PC-9 (cell line): ENCODE results near the gene LRP1-AS. TPM values are rescaled to one million over a fixed set of nuclear protein-coding genes. Genes with fewer than 3 reads are reported as not detected.

Source experiments
- BruUV-seq: library from RNA; stranded (reverse); fragments of 400-500 nt; replicated peaks from 2 replicates; lab custom pipeline; 2021; lab: Mats Ljungman, UMichigan
- CTCF ChIA-PET: fragments of 300-600 bp; sonication (Branson Sonifier 250); formaldehyde crosslinking; loops from one replicate; lab custom pipeline; 2022; ENCODE audit warnings: antibody characterized with exemption; lab: Charles Lee
- POLR2A ChIA-PET: fragments of 300-600 bp; sonication (Branson Sonifier 250); formaldehyde crosslinking; loops from one replicate; lab custom pipeline; 2022; ENCODE audit warnings: antibody characterized with exemption; ENCODE audit not compliant: unreplicated experiment; lab: Charles Lee
- DNase-seq, 2 experiments: peaks; one replicate each; pipeline versions ENCODE4 v3.0.0 to v3.0.0-alpha.2; 2015 to 2022; ENCODE audit warnings: mixed read lengths in 1 of 2
- H2AFZ ChIP-seq: fragments of 200-600 bp; sonication (generic); 2 replicates; pipeline ENCODE4 v1.8.1; 2017; ENCODE audit warnings: antibody characterized with exemption
- H3F3A ChIP-seq: fragments of 200-600 bp; sonication (generic); 2 replicates; pipeline ENCODE4 v1.8.1; 2017; ENCODE audit warnings: antibody characterized with exemption, mild to moderate bottlenecking, low read depth; ENCODE audit not compliant: insufficient read depth
- H3K27ac ChIP-seq: fragments of 200-600 bp; sonication (generic); 2 replicates; pipeline ENCODE4 v1.6.1; 2016; ENCODE audit warnings: mixed run types
- H3K27me3 ChIP-seq: fragments of 200-600 bp; sonication (generic); 2 replicates; pipeline ENCODE4 v1.6.1; 2016; ENCODE audit warnings: low read depth, mixed run types; ENCODE audit not compliant: insufficient read depth
- H3K36me3 ChIP-seq: fragments of 200-600 bp; sonication (generic); 2 replicates; pipeline ENCODE4 v1.6.1; 2016; ENCODE audit warnings: low read depth, mixed run types
- H3K4me1 ChIP-seq: fragments of 200-600 bp; sonication (generic); replicated peaks from 2 replicates; pipeline ENCODE4 v1.6.1; 2016; ENCODE audit warnings: mixed run types; ENCODE audit not compliant: insufficient read depth
- H3K4me2 ChIP-seq: fragments of 200-600 bp; sonication (generic); 2 replicates; pipeline ENCODE4 v1.6.1; 2017; ENCODE audit warnings: mixed run types
- H3K4me3 ChIP-seq: fragments of 200-600 bp; sonication (generic); 2 replicates; pipeline ENCODE4 v1.6.1; 2016; ENCODE audit warnings: mixed run types
- H3K79me2 ChIP-seq: fragments of 200-600 bp; sonication (generic); 2 replicates; pipeline ENCODE4 v1.6.1; 2017; ENCODE audit warnings: low read depth, mixed run types
- H3K9me2 ChIP-seq: fragments of 200-600 bp; sonication (generic); 2 replicates; pipeline ENCODE4 v1.8.1; 2017; ENCODE audit warnings: mild to moderate bottlenecking; ENCODE audit not compliant: insufficient read depth
- H3K9me3 ChIP-seq: fragments of 200-600 bp; sonication (generic); 2 replicates; pipeline ENCODE4 v1.8.1; 2016; ENCODE audit warnings: low read depth; ENCODE audit not compliant: insufficient read depth
- H4K20me1 ChIP-seq: fragments of 200-600 bp; sonication (generic); 2 replicates; pipeline ENCODE4 v1.8.1; 2017; ENCODE audit not compliant: insufficient read depth
- EZH2 ChIP-seq: fragments of 200-600 bp; sonication (generic); IDR thresholded peaks from 2 replicates; pipeline ENCODE4 v1.8.0; 2017; ENCODE audit warnings: antibody characterized with exemption, low read depth
- intact Hi-C: fragments of 100-400 bp; cut with micrococcal nuclease; formaldehyde crosslinking; loops from one replicate; pipeline ENCODE4 v1.10.0; 2022; ENCODE audit not compliant: unreplicated experiment
- total RNA-seq: library from RNA; stranded (reverse); gene quantifications from 2 replicates; pipeline ENCODE4 v1.2.3, GENCODE V29; 2021
- TF ChIP-seq, protein P1 (sequence below): fragments of 200-600 bp; sonication (generic); conservative IDR thresholded peaks from 2 replicates; pipeline ENCODE4 v1.6.1; 2017; ENCODE audit warnings: mixed run types, antibody characterized with exemption, mild to moderate bottlenecking, moderate library complexity

LRP1-AS gene
- total RNA-seq, 1 experiment from 2014 or later: not detected

DNA sequence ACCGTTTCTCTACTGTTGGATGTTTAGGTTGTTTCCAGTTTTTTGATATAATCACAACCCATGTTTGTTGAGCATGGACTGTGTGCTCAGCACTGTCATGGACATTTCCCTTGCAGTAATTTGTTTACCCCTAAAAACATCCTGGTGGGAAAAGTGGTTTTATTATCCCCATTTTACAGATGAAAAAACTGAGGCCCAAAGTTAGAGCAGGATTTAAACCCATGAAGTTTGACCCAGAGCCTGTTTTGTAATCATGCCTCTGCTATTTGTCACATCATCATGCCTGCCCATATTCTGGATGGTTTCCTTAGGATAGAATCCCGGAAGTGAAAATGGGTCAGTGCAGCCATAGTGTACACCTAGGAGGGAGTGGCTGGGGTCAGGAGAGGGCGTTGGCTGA, 17.0 kb upstream of the LRP1-AS start:
- POLR2A ChIA-PET: no interaction called here
- Histone ChIP-seq H3K36me3 (no peaks in the 10 kb centered on the region), H3K4me3 (no peak overlapping the region), H3K9me3 (no peaks in the 10 kb centered on the region), H2AFZ (no peak overlapping the region), H3K79me2 (no peaks in the 10 kb centered on the region), H4K20me1 (no peaks in the 10 kb centered on the region), H3K9me2 (no peaks in the 10 kb centered on the region), H3K4me2 (no peak overlapping the region), H3K27me3 (no peaks in the 10 kb centered on the region), H3K27ac (no peak overlapping the region), H3K4me1 (peaks cover 31% of the 10 kb centered on the region), H3F3A (peaks cover 26% of the 10 kb centered on the region)
- no TSS peak for BruUV-seq
- intact Hi-C loops: no loop called here
- CTCF ChIA-PET: no interaction called here
- DNase-seq: no peak
- TF ChIP-seq, protein P1, sequence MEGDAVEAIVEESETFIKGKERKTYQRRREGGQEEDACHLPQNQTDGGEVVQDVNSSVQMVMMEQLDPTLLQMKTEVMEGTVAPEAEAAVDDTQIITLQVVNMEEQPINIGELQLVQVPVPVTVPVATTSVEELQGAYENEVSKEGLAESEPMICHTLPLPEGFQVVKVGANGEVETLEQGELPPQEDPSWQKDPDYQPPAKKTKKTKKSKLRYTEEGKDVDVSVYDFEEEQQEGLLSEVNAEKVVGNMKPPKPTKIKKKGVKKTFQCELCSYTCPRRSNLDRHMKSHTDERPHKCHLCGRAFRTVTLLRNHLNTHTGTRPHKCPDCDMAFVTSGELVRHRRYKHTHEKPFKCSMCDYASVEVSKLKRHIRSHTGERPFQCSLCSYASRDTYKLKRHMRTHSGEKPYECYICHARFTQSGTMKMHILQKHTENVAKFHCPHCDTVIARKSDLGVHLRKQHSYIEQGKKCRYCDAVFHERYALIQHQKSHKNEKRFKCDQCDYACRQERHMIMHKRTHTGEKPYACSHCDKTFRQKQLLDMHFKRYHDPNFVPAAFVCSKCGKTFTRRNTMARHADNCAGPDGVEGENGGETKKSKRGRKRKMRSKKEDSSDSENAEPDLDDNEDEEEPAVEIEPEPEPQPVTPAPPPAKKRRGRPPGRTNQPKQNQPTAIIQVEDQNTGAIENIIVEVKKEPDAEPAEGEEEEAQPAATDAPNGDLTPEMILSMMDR: no peak
- TF ChIP-seq EZH2: no peak

DNA sequence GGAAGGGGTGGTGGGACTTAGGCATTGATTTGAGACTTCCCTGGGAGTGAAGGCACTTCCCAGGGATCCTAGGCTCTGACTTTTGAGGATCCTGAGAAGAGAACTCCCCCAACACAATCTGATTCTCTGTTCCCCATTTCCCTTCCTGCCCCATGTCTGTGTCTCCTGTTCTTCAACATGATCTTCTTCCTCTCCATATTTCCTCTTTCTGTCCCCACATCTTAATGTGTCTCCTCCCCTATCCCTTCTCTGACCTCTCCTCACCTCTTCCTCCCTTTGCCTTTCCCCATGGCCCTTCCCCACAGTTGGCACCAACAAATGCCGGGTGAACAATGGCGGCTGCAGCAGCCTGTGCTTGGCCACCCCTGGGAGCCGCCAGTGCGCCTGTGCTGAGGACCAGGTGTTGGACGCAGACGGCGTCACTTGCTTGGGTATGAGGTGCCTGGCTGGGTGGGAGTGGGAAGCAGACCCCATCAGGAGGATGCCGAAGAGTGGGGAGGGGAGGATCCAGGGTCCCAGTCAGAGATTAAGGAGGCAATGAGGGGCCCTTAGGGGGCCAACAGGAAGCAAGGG, 15.2 kb upstream of the LRP1-AS start:
- intact Hi-C loops: no loop called here
- CTCF ChIA-PET: no interaction called here
- Histone ChIP-seq H3K4me2 (no peak overlapping the region), H3K27ac (no peak overlapping the region), H3K36me3 (no peaks in the 10 kb centered on the region), H3K4me1 (peaks cover 26% of the 10 kb centered on the region), H4K20me1 (no peaks in the 10 kb centered on the region), H3K4me3 (no peak overlapping the region), H3K27me3 (no peaks in the 10 kb centered on the region), H2AFZ (no peak overlapping the region), H3K9me2 (no peaks in the 10 kb centered on the region), H3F3A (peaks cover 25% of the 10 kb centered on the region), H3K79me2 (no peaks in the 10 kb centered on the region), H3K9me3 (no peaks in the 10 kb centered on the region)
- POLR2A ChIA-PET: no interaction called here
- TF ChIP-seq, protein P1: no peak
- TF ChIP-seq EZH2: no peak
- DNase-seq: no peak
- no TSS peak for BruUV-seq

DNA sequence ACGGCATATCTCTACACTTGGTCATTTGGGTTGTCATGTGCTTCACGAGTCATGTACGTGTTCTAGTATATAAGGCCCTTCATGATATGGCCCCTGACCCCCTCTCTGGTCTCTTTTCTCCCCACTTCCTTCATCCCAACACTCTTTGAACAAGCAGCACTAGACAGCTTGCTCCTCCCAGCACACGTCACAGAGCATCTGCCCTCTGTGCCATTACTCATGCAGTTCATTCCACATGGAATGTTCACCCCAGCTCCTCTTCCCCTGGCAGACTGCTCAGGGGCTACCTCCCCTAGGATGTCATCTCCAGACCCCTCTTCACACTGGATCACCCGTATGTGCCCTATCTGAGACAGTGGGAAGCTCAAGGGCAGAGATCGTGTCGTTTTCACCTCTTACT, 14.1 kb upstream of the LRP1-AS start:
- BruUV-seq: no TSS peak
- Histone ChIP-seq H3K27me3 (no peaks in the 10 kb centered on the region), H3K9me3 (no peaks in the 10 kb centered on the region), H3K4me3 (no peak overlapping the region), H3K36me3 (no peaks in the 10 kb centered on the region), H3F3A (peaks cover 14% of the 10 kb centered on the region), H3K27ac (no peak overlapping the region), H3K4me1 (peaks cover 16% of the 10 kb centered on the region), H3K4me2 (no peak overlapping the region), H4K20me1 (no peaks in the 10 kb centered on the region), H3K79me2 (no peaks in the 10 kb centered on the region), H3K9me2 (no peaks in the 10 kb centered on the region), H2AFZ (no peak overlapping the region)
- ChIA-PET POLR2A (no interaction called here), CTCF (no interaction called here)
- no peak for DNase-seq
- intact Hi-C loops: no loop called here
- TF ChIP-seq EZH2: no peak
- TF ChIP-seq, protein P1: no peak
